Uterus (tissue), 4 donors: ENCODE measurements around the gene MAT2A. TPM values are rescaled to one million over a fixed set of nuclear protein-coding genes. Genes with fewer than 3 reads are reported as not detected.
A peak's percentile ranks its signal among the peaks of the same experiment; 100 is the strongest.

Source experiments
- DNase-seq, 2 donors: peaks; one replicate each; pipeline ENCODE4 v3.0.0-alpha.2; 2019 to 2020
- H3K27ac ChIP-seq, 2 donors: fragments of 200-600 bp; sonication (generic); 1 replicate in 1 of 2; 2 replicates in 1 of 2; pipeline ENCODE4 v1.5.1; 2016 to 2018
- H3K27me3 ChIP-seq, 2 donors: fragments of 200-600 bp; sonication (generic); one replicate each; pipeline ENCODE4 v1.5.1; 2018 to 2019; ENCODE audit warnings: control low read depth in 1 of 2
- H3K36me3 ChIP-seq, 2 donors: fragments of 200-600 bp; sonication (generic); one replicate each; pipeline ENCODE4 v1.5.1; 2019; ENCODE audit warnings: control low read depth in 1 of 2
- H3K4me1 ChIP-seq, 2 donors: fragments of 200-600 bp; sonication (generic); one replicate each; pipeline ENCODE4 v1.5.1; 2018 to 2019; ENCODE audit warnings: control low read depth in 1 of 2
- H3K4me3 ChIP-seq, 2 donors: fragments of 200-600 bp; sonication (generic); 1 replicate in 1 of 2; 2 replicates in 1 of 2; pipeline ENCODE4 v1.5.1; 2018 to 2019; ENCODE audit warnings: mild to moderate bottlenecking in 1 of 2
- H3K9me3 ChIP-seq, 2 donors: fragments of 200-600 bp; sonication (generic); one replicate each; pipeline ENCODE4 v1.5.1; 2019; ENCODE audit warnings: control low read depth in 1 of 2
- POLR2A ChIP-seq, 2 donors: fragments of 450-650 bp; IDR thresholded peaks; one replicate each; pipeline ENCODE4 v1.6.1; 2016; ENCODE audit warnings: antibody characterized with exemption in 2 of 2, mild to moderate bottlenecking in 1 of 2, moderate library complexity in 1 of 2
- intact Hi-C: fragments of 100-400 bp; cut with DNase I; formaldehyde crosslinking; loops from one replicate; pipeline ENCODE4 v1.15.1; 2023; ENCODE audit warnings: low total_unique reads
- total RNA-seq, 4 donors: library from RNA; depleted of rRNA in 3 of 4; stranded (reverse); fragments of >200 nt in 3 of 4; gene quantifications; one replicate each; pipeline versions ENCODE4 v1.1.0 to v1.2.4, GENCODE V29; 2014 to 2023
- TF ChIP-seq, protein P1 (sequence below), 4 experiments: fragments of 200-600 bp in 2 of 4; fragments of 450-650 bp in 2 of 4; sonication (generic) in 2 of 4; IDR thresholded peaks; one replicate each; pipeline ENCODE4 v1.5.1; 2016 to 2019; ENCODE audit warnings: antibody characterized with exemption in 4 of 4, mild to moderate bottlenecking in 2 of 4, moderate library complexity in 1 of 4
- donor health status: DM: yes; HTN: yes; CAD: no.

Gene MAT2A
- total RNA-seq, 4 donors from 2014 or later: 77.1 to 249 (median 108) TPM

- TF ChIP-seq POLR2A (IDR thresholded peaks at IDR 0.05): no peak
- TF ChIP-seq, protein P1, sequence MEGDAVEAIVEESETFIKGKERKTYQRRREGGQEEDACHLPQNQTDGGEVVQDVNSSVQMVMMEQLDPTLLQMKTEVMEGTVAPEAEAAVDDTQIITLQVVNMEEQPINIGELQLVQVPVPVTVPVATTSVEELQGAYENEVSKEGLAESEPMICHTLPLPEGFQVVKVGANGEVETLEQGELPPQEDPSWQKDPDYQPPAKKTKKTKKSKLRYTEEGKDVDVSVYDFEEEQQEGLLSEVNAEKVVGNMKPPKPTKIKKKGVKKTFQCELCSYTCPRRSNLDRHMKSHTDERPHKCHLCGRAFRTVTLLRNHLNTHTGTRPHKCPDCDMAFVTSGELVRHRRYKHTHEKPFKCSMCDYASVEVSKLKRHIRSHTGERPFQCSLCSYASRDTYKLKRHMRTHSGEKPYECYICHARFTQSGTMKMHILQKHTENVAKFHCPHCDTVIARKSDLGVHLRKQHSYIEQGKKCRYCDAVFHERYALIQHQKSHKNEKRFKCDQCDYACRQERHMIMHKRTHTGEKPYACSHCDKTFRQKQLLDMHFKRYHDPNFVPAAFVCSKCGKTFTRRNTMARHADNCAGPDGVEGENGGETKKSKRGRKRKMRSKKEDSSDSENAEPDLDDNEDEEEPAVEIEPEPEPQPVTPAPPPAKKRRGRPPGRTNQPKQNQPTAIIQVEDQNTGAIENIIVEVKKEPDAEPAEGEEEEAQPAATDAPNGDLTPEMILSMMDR (IDR thresholded peaks at IDR 0.05): no peak
- H3K27ac ChIP-seq: peak overlapping the region; percentile 47 to 70
- no peaks in the 10 kb centered on the region for H3K4me1 ChIP-seq
- H3K4me3 ChIP-seq: no peak overlapping the region
- intact Hi-C loops: no loop called here
- no peaks in the 10 kb centered on the region for H3K9me3 ChIP-seq
- no peaks in the 10 kb centered on the region for H3K36me3 ChIP-seq
- no peak for DNase-seq
- H3K27me3 ChIP-seq: no peaks in the 10 kb centered on the region
Observed at GRCh38 chr2:85578243-85579180, 39.5 kb downstream of the MAT2A start.

DNA sequence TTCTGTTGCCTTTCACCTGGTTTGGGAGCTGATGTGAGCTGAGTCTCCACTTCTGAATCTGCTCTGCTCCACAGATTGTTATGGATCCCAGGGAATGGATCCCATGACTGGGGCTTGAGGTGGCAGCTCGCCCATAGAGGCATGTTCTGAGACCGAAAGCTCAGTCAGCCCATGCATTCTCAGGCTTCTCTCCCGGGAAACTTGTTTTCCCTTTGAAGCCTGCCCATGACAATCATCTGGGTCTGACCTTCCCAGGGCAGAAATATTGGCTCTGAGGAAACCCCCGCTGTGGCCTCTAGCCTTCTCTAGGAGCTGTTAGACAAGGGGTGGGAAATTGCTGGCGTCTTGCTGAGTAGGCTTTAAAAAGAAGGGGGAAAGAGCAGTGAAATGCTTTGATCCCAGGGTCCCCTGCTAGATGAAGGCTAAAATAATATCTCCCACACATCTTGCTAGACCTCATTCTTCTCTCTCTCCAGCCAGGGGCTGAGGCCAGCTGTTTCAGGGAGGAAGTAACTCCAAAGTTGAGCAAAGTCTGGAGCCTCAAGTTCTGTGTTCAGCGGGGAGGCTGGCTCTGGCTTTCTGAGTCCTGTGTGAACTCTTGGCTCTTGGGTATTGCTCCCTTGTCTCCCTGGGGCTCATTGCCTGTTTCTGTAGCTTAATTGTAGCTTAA lies 40.4 kb downstream of the MAT2A start:
- Histone ChIP-seq H3K27me3 (no peaks in the 10 kb centered on the region), H3K9me3 (no peaks in the 10 kb centered on the region), H3K4me1 (no peaks in the 10 kb centered on the region), H3K36me3 (no peaks in the 10 kb centered on the region), H3K27ac (peak overlapping the region; percentile 47 to 70), H3K4me3 (no peak overlapping the region)
- DNase-seq: no peak
- TF ChIP-seq, protein P1 (IDR thresholded peaks at IDR 0.05): no peak
- TF ChIP-seq POLR2A (IDR thresholded peaks at IDR 0.05): no peak
- intact Hi-C loops: no loop called here

DNA sequence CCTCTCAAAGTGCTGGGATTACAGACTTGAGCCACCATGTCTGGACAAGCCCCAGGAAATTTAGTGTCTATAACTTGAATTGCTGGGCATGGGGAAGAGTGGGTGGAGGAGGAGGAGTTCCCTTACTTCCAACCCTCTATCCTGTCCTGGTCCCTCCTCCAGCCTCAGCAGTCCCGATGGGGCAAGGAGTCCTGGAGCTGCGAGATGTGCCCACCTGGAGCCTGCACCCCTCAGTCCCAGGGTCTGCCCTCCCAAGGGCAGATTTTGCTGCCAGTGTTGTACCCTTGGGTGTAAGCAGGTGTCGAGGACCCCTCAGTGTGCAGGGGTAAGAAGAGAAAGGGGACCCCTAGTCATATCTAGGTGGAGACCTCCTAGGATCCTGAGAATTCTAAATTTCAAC lies 41.2 kb downstream of the MAT2A start:
- no peaks in the 10 kb centered on the region for H3K36me3 ChIP-seq
- no peak for DNase-seq
- TF ChIP-seq, protein P1 (IDR thresholded peaks at IDR 0.05): no peak
- TF ChIP-seq POLR2A (IDR thresholded peaks at IDR 0.05): no peak
- H3K4me1 ChIP-seq: no peaks in the 10 kb centered on the region
- intact Hi-C loops: no loop called here
- no peaks in the 10 kb centered on the region for H3K9me3 ChIP-seq
- no peak overlapping the region for H3K4me3 ChIP-seq
- H3K27me3 ChIP-seq: no peaks in the 10 kb centered on the region
- peak overlapping the region; percentile 3 to 27 for H3K27ac ChIP-seq

DNA sequence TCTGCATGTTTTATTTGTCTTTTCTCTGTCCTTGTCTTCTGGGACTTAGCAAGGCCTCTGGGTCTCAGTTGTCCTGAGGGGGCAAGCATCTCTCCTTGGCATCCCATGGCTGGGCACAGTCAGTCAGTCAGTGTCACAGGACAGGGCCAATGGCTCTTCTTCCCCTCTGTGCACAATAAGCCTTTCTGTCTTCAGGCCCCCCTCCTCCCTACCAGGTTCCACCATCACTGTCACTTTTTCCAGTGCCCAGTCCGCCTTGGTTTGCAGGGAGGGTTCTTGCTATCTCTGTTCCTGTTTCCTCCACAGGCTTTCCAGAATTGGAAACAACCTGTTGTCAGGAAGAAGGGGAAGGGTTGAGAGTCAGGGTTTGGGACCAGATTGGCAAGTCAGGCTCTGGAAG lies 43.5 kb downstream of the MAT2A start:
- intact Hi-C loops: no loop called here
- Histone ChIP-seq H3K27me3 (no peaks in the 10 kb centered on the region), H3K36me3 (no peaks in the 10 kb centered on the region), H3K4me3 (no peak overlapping the region), H3K9me3 (no peaks in the 10 kb centered on the region), H3K4me1 (no peaks in the 10 kb centered on the region), H3K27ac (no peak overlapping the region)
- no peak for DNase-seq
- TF ChIP-seq POLR2A (IDR thresholded peaks at IDR 0.05): no peak
- TF ChIP-seq, protein P1 (IDR thresholded peaks at IDR 0.05): no peak
